K562 (cell line): Measurements from ENCODE around the gene RBM26. TPM values are rescaled to one million over a fixed set of nuclear protein-coding genes. Genes with fewer than 3 reads are reported as not detected.

Experiments
- ATAC-seq: fragments of 200-7000 bp; cut with Tn5 transposase; 3 replicates; pipeline ENCODE4 v1.9.1; 2020; ENCODE audit warnings: moderate library complexity
- BruUV-seq: library from RNA; stranded (reverse); fragments of 400-500 nt; replicated peaks from 2 replicates; lab custom pipeline; 2021; lab: Mats Ljungman, UMichigan
- CTCF ChIA-PET: fragments of 300-600 bp; formaldehyde crosslinking; extraction: SDS; loops from one replicate; lab custom pipeline; 2021; ENCODE audit warnings: low intra/inter-chr PET ratio; lab: Yijun Ruan, JAX
- POLR2A ChIA-PET: fragments of 300-600, 350-650 bp; sonication (Branson Sonifier 250); formaldehyde crosslinking; extraction: SDS; loops from one replicate; lab custom pipeline; 2021; ENCODE audit warnings: antibody characterized with exemption, inconsistent platforms; lab: Yijun Ruan, JAX
- DNase-seq, 4 experiments: peaks; one replicate each; pipeline versions ENCODE4 v3.0.0 to v3.0.0-alpha.2; 2011 to 2018; ENCODE audit warnings: low spot score in 3 of 4, mixed read lengths in 3 of 4; ENCODE audit errors: extremely low read depth in 1 of 4
- FAIRE-seq: peaks from 2 replicates; lab custom pipeline; 2011; peaks lifted over from hg19 to GRCh38; lab: Jason Lieb, UNC
- H2AFZ ChIP-seq: 2 replicates; pipeline ENCODE4 v1.6.0; 2011; ENCODE audit warnings: low read depth, low read length, control low read depth, inconsistent platforms
- H3K27ac ChIP-seq: fragments of 200-600 bp; 3 replicates; pipeline ENCODE4 v1.8.0; 2011; ENCODE audit warnings: low read depth, mild to moderate bottlenecking, control low read depth, inconsistent platforms, low read length, moderate library complexity, mixed read lengths; ENCODE audit errors: extremely low read depth
- H3K27me3 ChIP-seq, 2 experiments: fragments of 300-600 bp in 1 of 2; 2 replicates in 1 of 2; 3 replicates in 1 of 2; pipeline versions ENCODE4 v1.6.0 to v1.8.0; 2011; ENCODE audit warnings: inconsistent platforms in 2 of 2, low read length in 2 of 2, mild to moderate bottlenecking in 1 of 2, mixed read lengths in 1 of 2, moderate library complexity in 1 of 2; ENCODE audit not compliant: control insufficient read depth in 2 of 2, insufficient read depth in 2 of 2
- H3K36me3 ChIP-seq: fragments of 300-600 bp; 3 replicates; pipeline ENCODE4 v1.8.0; 2011; ENCODE audit warnings: mild to moderate bottlenecking, low read length, inconsistent platforms; ENCODE audit not compliant: control insufficient read depth, insufficient read depth
- H3K4me1 ChIP-seq, 2 experiments: fragments of 200-600 bp in 1 of 2; replicated peaks in 1 of 2; 2 replicates in 1 of 2; 3 replicates in 1 of 2; pipeline versions ENCODE4 v1.5.1 to v1.8.0; 2011; ENCODE audit warnings: inconsistent platforms in 2 of 2, low read length in 2 of 2, mild to moderate bottlenecking in 1 of 2, mixed read lengths in 1 of 2, moderate library complexity in 1 of 2; ENCODE audit not compliant: control insufficient read depth in 2 of 2, insufficient read depth in 2 of 2
- H3K4me2 ChIP-seq: 2 replicates; pipeline ENCODE4 v1.6.1; 2011; ENCODE audit warnings: low read length, control low read depth, inconsistent platforms, mixed read lengths; ENCODE audit not compliant: insufficient read depth
- H3K4me3 ChIP-seq: fragments of 200-600 bp; sonication (generic), shearing (Covaris generic); 2 replicates; pipeline ENCODE4 v1.5.1; 2016; ENCODE audit warnings: control low read depth, inconsistent platforms
- H3K79me2 ChIP-seq: fragments of 200-600 bp; 3 replicates; pipeline ENCODE4 v1.8.0; 2011; ENCODE audit warnings: low read length, inconsistent platforms; ENCODE audit not compliant: control insufficient read depth, insufficient read depth
- H3K9ac ChIP-seq, 2 experiments: 2 replicates each; pipeline versions ENCODE4 v1.6.0 to v1.6.1; 2011; ENCODE audit warnings: low read depth in 2 of 2, low read length in 2 of 2, control low read depth in 1 of 2, inconsistent platforms in 1 of 2, mild to moderate bottlenecking in 1 of 2, mixed read lengths in 1 of 2; ENCODE audit not compliant: insufficient read depth in 1 of 2
- H3K9me1 ChIP-seq: one replicate; pipeline ENCODE4 v1.6.0; 2011; ENCODE audit warnings: inconsistent platforms, mild to moderate bottlenecking, low read length, moderate library complexity; ENCODE audit not compliant: control insufficient read depth, insufficient read depth
- H3K9me3 ChIP-seq: replicated peaks from 2 replicates; pipeline ENCODE4 v1.5.1; 2011; ENCODE audit warnings: low read depth, low read length, inconsistent platforms; ENCODE audit not compliant: control insufficient read depth, insufficient read depth
- H4K20me1 ChIP-seq: replicated peaks from 2 replicates; pipeline ENCODE4 v1.6.1; 2011; ENCODE audit warnings: low read length, inconsistent platforms, mixed read lengths; ENCODE audit not compliant: control insufficient read depth, insufficient read depth
- BCOR ChIP-seq: fragments of 450-650 bp; IDR thresholded peaks from 2 replicates; pipeline ENCODE4 v1.6.1; 2016
- CBX8 ChIP-seq: fragments of 200-600 bp; sonication (generic); IDR thresholded peaks from 2 replicates; pipeline ENCODE4 v1.6.1; 2012; ENCODE audit warnings: borderline replicate concordance, mixed run types, low read depth, mild to moderate bottlenecking, moderate library complexity, mixed read lengths, low read length, control low read depth, inconsistent platforms; ENCODE audit not compliant: poor library complexity, severe bottlenecking; ENCODE audit errors: extremely low read depth
- CEBPB ChIP-seq: fragments of 450-650 bp; IDR thresholded peaks from 2 replicates; pipeline ENCODE4 v1.6.1; 2016; ENCODE audit warnings: missing genetic modification characterization, missing compliant biosample characterization
- MYBL2 ChIP-seq, 2 experiments: fragments of 450-650 bp in 1 of 2; sonication (generic) in 1 of 2; formaldehyde crosslinking in 1 of 2; IDR thresholded peaks; 2 replicates each; pipeline versions ENCODE4 v1.6.1 to v1.8.1; 2017 to 2022; ENCODE audit warnings: borderline replicate concordance in 1 of 2, inconsistent platforms in 1 of 2, low read depth in 1 of 2, mild to moderate bottlenecking in 1 of 2, missing genetic modification reagents in 1 of 2, moderate library complexity in 1 of 2
- NR2C2 ChIP-seq, 2 experiments: fragments of 200-800 bp in 1 of 2; sonication (Bioruptor generic) in 1 of 2; sonication (generic) in 1 of 2; formaldehyde crosslinking in 1 of 2; IDR thresholded peaks; 2 replicates each; pipeline versions ENCODE4 v1.6.1 to v1.8.0; 2016 to 2022; ENCODE audit warnings: mild to moderate bottlenecking in 1 of 2, missing compliant biosample characterization in 1 of 2, missing genetic modification characterization in 1 of 2, missing genetic modification reagents in 1 of 2
- PHB ChIP-seq: fragments of 250-450 bp; sonication (Bioruptor Pico); IDR thresholded peaks from 2 replicates; pipeline ENCODE4 v1.5.0; 2021
- YY1 ChIP-seq, 3 experiments: IDR thresholded peaks; 2 replicates each; pipeline ENCODE4 v1.6.1; 2011; ENCODE audit warnings: low read length in 2 of 3, mild to moderate bottlenecking in 2 of 3, moderate library complexity in 2 of 3, borderline replicate concordance in 1 of 3, control low read depth in 1 of 3, low read depth in 1 of 3; ENCODE audit not compliant: insufficient read depth in 3 of 3, insufficient replicate concordance in 2 of 3, control insufficient read depth in 1 of 3, insufficient read length in 1 of 3; ENCODE audit errors: extremely low read depth in 1 of 3
- ZNF639 ChIP-seq, 2 experiments: fragments of 200-800 bp in 1 of 2; sonication (Bioruptor generic) in 1 of 2; sonication (generic) in 1 of 2; formaldehyde crosslinking in 1 of 2; IDR thresholded peaks in 1 of 2; conservative IDR thresholded peaks in 1 of 2; 2 replicates each; pipeline versions ENCODE4 v1.5.0 to v1.6.1; 2016 to 2020; ENCODE audit warnings: missing compliant biosample characterization in 1 of 2, missing genetic modification characterization in 1 of 2, missing genetic modification reagents in 1 of 2
- WGBS: fragments of 100-300 bp; shearing (Covaris generic); methylation state at CpG from one replicate; pipeline ENCODE4 v1.1.6; 2016; ENCODE audit warnings: low coverage, mixed read lengths; ENCODE audit not compliant: insufficient coverage; ENCODE audit errors: missing lambda C conversion rate; 5-methylcytosine and 5-hydroxymethylcytosine counted together
- in situ Hi-C: fragments of 300-500 bp; cut with MboI; formaldehyde crosslinking; loops from 4 replicates; pipeline ENCODE4 v1.15.0; 2018; ENCODE audit warnings: inconsistent platforms, mixed read lengths
- intact Hi-C: fragments of 100-400 bp; cut with micrococcal nuclease; formaldehyde crosslinking; loops from 2 replicates; pipeline ENCODE4 v1.14.2; 2022
- polyA plus RNA-seq, 8 experiments: library from polyadenylated mRNA; depleted of rRNA in 4 of 8; stranded (reverse) in 5 of 8; unstranded in 3 of 8; fragments of >200 nt; fragmentation: Nextera tagmentation in 2 of 8; fragmentation: Illumina TruSeq in 1 of 8; extraction: Ambion mirVana in 2 of 8; extraction: Trizol in 1 of 8; gene quantifications; 2 replicates each; pipeline versions ENCODE4 v1.2.1 to v1.2.3, GENCODE V29; 2011 to 2014; ENCODE audit warnings: inconsistent platforms in 1 of 8, missing spikeins in 1 of 8
- total RNA-seq, 7 experiments: library from RNA; depleted of rRNA in 6 of 7; stranded (reverse); fragments of >200 nt in 6 of 7; fragmentation: Illumina TruSeq in 2 of 7; extraction: Trizol in 2 of 7; gene quantifications; 2 replicates each; pipeline versions ENCODE4 v1.2.1 to v1.2.3, GENCODE V29; 2011 to 2021; ENCODE audit warnings: low replicate concordance in 1 of 7
- TF ChIP-seq, protein P1 (sequence below): fragments of 250-450 bp; sonication (Bioruptor Pico); IDR thresholded peaks from 2 replicates; pipeline ENCODE4 v1.5.0; 2021; ENCODE audit warnings: mild to moderate bottlenecking, borderline replicate concordance

RBM26 gene
- total and polyA plus RNA-seq, 9 of the 15 experiments (the other 6 are each of a cell fraction or from before 2014, with no cell fraction given), result 10.0 to 42.4 (median 26.4) TPM

DNA sequence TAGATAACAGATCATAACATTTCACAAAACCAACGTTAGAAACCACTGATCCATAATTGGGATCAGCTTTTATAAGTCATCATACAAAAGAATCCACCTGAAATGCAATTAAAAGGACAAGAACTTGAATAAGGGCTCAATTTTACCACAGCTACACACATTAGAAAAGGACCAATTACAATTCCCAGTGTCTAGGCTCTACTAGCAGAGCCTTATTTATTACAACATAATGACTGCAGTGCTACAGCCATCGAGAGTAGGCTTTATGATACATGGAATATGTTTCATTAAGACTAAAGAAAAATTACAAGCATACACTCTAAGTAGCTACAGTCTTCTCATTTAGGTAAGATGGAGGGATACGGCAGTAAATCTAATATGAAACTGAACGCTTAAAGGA is 2.9 kb downstream of the RBM26 start:
- H3K4me3 ChIP-seq, result peak overlapping the region; percentile 70

GRCh38 chr13:79402679-79403078 is 3.4 kb downstream of the RBM26 start:
- ChIA-PET CTCF (interaction anchor here (0.7 kb wide), 1 partner anchor 97 kb away, joined by 4 read pairs; no protein-coding TSS in a partner anchor), POLR2A (interaction anchor here (0.6 kb wide), 2 partner anchors 86 to 937 kb away, joined by 3 to 4 read pairs; no protein-coding TSS in a partner anchor)
- Histone ChIP-seq H3K27ac (peak overlapping the region; percentile 99; the same call in 2 of the 3 replicates), H3K27me3 (no peaks in the 10 kb centered on the region), H3K4me2 (peak overlapping the region; percentile 93), H3K9ac (peak overlapping the region in 1 of 2 experiments; percentile 95; a peak in 2 of 4 replicates), H3K4me3 (peak overlapping the region; percentile 70; the same call in 1 of the 2 replicates), H3K36me3 (peaks cover 48% of the 10 kb centered on the region), H2AFZ (no peak overlapping the region), H3K9me1 (no peaks in the 10 kb centered on the region), H3K4me1 (peaks cover 0 to 22% of the 10 kb centered on the region in 2 experiments; a peak in 3 of 5 replicates), H4K20me1 (peaks cover 12% of the 10 kb centered on the region; the same call in 1 of the 2 replicates), H3K79me2 (peaks cover 100% of the 10 kb centered on the region), H3K9me3 (no peaks in the 10 kb centered on the region)
- FAIRE-seq, result no peak
- no TSS peak for BruUV-seq
- intact Hi-C loops, result no loop called here
- 7% methylated on average over 2 of the region's 2 CpGs for WGBS
- no peak for ATAC-seq
- DNase-seq, result no peak
- in situ Hi-C loops, result no loop called here
- TF ChIP-seq ZNF639 (CRISPR knock-in tag; conservative IDR thresholded peaks at IDR 0.05 in 1 of 2, IDR thresholded peaks at IDR 0.05 in 1 of 2) (no peak), CBX8 (no peak), MYBL2 (IDR thresholded peaks at IDR 0.05; ENCODE audit: low read depth) (no peak), MYBL2 (CRISPR knock-in tag; IDR thresholded peaks at IDR 0.05; ENCODE audit: borderline replicate concordance) (no peak), BCOR (no peak), YY1 (IDR thresholded peaks at IDR 0.05; ENCODE audit: borderline replicate concordance in 1 of 3, control insufficient read depth in 1 of 3, extremely low read depth in 1 of 3, insufficient read depth in 3 of 3, insufficient read length in 1 of 3, insufficient replicate concordance in 2 of 3, low read depth in 1 of 3, low read length in 2 of 3) (no peak), PHB (CRISPR knock-in tag) (no peak)
- TF ChIP-seq, protein P1, sequence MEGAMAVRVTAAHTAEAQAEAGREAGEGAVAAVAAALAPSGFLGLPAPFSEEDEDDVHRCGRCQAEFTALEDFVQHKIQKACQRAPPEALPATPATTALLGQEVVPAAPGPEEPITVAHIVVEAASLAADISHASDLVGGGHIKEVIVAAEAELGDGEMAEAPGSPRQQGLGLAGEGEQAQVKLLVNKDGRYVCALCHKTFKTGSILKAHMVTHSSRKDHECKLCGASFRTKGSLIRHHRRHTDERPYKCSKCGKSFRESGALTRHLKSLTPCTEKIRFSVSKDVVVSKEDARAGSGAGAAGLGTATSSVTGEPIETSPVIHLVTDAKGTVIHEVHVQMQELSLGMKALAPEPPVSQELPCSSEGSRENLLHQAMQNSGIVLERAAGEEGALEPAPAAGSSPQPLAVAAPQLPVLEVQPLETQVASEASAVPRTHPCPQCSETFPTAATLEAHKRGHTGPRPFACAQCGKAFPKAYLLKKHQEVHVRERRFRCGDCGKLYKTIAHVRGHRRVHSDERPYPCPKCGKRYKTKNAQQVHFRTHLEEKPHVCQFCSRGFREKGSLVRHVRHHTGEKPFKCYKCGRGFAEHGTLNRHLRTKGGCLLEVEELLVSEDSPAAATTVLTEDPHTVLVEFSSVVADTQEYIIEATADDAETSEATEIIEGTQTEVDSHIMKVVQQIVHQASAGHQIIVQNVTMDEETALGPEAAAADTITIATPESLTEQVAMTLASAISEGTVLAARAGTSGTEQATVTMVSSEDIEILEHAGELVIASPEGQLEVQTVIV (CRISPR knock-in tag), result no peak

More for the DNA sequence above, 2.9 kb downstream of the RBM26 start:
- WGBS, result 2% methylated on average over 4 of the region's 4 CpGs
- DNase-seq, result no peak
- H3K4me2 ChIP-seq, result peak overlapping the region; percentile 93
- H2AFZ ChIP-seq, result no peak overlapping the region
- no peaks in the 10 kb centered on the region for H3K27me3 ChIP-seq
- H3K79me2 ChIP-seq, result peaks cover 100% of the 10 kb centered on the region
- in situ Hi-C loops, result no loop called here
- no TSS peak for BruUV-seq
- peak overlapping the region; percentile 99; the same call in 2 of the 3 replicates for H3K27ac ChIP-seq
- H3K4me1 ChIP-seq, result peaks cover 0 to 20% of the 10 kb centered on the region in 2 experiments; a peak in 3 of 5 replicates
- POLR2A ChIA-PET, result interaction anchor here (0.6 kb wide), 2 partner anchors 86 to 937 kb away, joined by 3 to 4 read pairs; no protein-coding TSS in a partner anchor
- H3K9me1 ChIP-seq, result no peaks in the 10 kb centered on the region
- TF ChIP-seq NR2C2 (CRISPR knock-in tag; IDR thresholded peaks at IDR 0.05), result no peak
- no peak for TF ChIP-seq NR2C2 (tag; IDR thresholded peaks at IDR 0.05)
- TF ChIP-seq CEBPB (tag), result 0 out of 2 replicates have a peak, but pooled peaks have one; percentile 7
- CTCF ChIA-PET, result no interaction called here
- ATAC-seq, result peak; percentile 9
- peaks cover 12% of the 10 kb centered on the region; the same call in 1 of the 2 replicates for H4K20me1 ChIP-seq
- FAIRE-seq, result no peak
- no peaks in the 10 kb centered on the region for H3K9me3 ChIP-seq
- H3K9ac ChIP-seq, result peak overlapping the region in 1 of 2 experiments; percentile 95; a peak in 2 of 4 replicates
- H3K36me3 ChIP-seq, result peaks cover 44% of the 10 kb centered on the region
- intact Hi-C loops, result no loop called here
